GM18508 (cell line): ENCODE measurements around the gene SNPH.

Experiments used
- ATAC-seq: cut with Tn5 transposase; IDR thresholded peaks from one replicate; pipeline ENCODE4 v1.9.1; 2021; ENCODE audit warnings: moderate number of reproducible peaks; ENCODE audit not compliant: insufficient read depth, unreplicated experiment

Gene SNPH

DNA sequence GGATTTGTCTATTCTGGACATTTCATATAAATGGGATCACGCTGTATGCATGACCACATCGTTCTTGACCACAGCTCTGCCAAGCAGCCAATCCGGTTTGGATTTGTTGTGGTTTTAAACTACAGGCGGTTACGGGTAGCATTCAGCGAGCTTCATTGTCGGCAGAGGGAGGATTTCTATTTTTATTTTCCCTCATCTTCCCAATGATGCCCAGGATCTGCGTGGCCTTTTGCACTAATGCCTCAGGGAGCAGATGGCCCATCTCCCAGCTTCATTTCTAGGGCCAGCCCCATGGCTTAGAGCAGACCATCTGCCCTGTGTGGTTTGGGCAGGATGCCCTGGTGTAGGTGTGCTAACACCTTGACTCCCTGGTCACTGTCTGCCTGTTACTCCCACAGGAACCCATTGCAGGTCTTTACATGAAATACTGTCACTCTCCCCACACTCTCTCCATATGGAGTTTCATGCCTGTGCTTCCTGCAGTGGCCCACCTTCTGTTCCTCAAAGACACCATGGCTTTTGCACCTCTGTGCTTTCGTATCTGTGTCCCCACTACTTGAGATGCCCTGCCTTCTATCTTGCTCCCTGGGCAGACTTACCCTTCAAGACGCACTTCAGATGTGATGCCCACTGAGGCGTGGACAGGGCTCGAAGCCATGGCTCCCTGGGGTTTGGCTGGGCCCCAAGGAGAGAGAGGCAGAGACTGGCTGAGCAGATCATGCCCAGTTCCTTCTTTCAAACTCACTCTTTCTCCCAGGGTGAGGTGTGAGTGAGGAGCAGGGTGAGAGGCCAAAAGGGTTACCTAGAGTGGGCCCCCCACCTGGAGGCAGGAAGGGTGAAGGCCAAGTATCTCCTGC is 36.8 kb downstream of the SNPH start:
- no peak for ATAC-seq

DNA sequence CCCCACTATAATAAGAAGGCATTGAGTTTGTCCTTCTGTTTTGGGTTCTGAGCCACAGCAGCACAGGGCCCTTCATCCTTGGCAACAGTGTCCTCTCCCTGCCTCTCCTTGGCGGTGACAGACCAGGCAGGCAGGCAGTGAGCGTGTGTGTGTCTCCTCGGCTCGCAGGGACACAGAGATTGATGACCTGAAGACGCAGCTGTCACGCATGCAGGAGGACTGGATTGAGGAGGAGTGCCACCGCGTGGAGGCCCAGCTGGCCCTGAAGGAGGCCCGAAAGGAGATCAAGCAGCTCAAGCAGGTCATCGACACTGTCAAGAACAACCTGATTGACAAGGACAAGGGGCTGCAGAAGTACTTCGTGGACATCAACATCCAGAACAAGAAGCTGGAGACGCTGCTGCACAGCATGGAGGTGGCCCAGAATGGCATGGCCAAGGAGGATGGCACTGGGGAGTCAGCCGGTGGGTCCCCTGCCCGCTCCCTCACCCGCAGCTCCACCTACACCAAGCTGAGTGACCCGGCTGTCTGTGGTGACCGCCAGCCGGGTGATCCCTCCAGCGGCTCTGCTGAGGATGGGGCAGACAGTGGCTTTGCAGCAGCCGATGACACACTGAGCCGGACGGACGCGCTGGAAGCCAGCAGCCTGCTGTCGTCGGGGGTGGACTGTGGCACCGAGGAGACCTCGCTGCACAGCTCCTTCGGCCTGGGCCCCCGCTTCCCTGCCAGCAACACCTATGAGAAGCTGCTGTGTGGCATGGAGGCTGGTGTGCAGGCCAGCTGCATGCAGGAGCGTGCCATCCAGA is 38.8 kb downstream of the SNPH start:
- ATAC-seq: no peak

DNA sequence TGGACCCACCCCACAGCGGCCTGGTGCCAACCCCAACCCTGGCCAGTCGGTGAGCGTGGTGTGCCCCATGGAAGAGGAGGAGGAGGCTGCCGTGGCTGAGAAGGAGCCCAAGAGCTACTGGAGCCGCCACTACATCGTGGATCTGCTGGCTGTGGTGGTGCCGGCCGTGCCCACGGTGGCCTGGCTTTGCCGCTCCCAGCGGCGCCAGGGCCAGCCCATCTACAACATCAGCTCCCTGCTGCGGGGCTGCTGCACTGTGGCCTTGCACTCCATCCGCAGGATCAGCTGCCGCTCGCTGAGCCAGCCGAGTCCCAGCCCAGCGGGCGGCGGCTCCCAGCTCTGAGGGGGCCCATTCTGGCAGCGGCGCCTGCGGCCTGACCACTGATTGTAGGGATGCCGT is 39.6 kb downstream of the SNPH start:
- no peak for ATAC-seq

DNA sequence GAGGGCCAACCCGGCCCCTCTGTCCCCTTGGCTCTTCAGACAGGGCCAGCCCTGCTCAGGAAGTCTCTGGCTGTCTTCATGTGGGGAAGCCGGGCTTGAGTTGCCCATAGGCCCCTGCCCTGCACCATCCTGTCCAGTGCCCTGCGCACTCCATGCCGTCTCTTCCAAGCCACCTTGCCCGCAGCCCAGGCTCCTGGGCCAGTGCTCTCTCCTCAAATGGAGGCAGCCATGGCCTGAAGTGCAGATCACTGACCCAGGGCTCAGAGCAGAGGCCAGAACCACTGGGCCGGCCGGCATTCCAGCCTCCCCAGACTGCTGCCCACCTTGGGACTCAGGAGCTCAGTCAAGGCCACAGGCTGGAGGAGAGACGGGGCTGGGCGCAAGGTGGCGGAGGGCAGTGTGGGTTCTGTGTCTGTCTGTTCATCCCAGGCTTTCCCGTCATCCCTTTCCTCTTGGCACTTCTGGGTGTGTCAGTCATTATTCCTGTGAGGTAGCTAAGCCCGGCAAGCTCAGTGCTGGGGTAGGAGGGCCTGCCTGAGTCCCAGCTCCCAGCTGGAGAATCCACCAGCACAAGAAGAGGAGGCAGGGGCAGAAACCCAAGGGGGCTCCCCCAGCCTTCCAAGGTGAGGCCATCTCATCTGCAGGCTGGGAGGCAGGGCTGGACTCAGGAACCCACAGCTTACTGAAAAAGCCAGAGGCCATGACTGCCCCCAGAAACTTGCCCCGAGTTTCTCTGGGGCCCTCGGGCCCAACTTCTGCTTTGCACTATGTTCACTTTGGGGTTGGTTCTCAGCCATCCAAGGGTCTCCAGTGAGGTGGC is 40.4 kb downstream of the SNPH start:
- no peak for ATAC-seq

DNA sequence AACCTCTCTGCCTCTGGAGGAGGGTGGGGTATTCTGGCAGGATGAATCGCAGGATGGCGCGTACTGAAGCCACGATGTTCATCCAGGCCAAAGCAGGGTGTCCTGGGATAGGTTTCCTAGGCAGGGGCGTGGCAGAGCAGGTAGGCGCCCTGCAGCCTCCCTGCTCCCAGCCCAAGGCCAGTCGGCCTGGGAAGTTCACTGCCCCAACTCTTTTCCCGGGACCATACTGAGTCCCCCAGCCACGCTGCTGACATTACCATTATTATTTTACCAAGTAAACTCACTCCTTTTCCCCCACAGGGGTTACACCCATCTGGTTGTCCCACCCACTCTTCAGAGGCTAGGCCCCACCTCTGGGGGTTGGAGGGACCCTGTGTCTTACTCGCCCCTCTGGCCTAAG is 41.1 kb downstream of the SNPH start:
- ATAC-seq: no peak

DNA sequence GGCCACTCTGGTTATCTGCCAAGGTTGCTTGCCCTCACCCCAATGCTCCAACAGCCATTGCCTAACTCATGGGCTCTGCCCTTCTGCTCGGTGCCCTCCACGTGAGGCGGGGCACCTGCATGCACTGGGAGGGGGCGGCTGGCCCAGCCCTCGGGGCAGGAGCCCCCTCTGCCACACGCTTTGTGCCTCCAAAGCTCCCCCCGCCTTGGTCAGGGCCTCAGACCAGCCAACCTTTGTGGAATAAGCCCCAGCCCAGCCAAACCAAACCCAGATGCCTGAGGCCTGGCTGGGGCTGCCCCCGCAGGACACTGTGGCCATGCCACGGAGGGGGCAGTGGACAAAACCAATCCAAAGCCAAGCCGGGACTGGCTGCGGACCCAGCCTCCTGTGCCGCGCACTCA is 41.5 kb downstream of the SNPH start:
- ATAC-seq: no peak

DNA sequence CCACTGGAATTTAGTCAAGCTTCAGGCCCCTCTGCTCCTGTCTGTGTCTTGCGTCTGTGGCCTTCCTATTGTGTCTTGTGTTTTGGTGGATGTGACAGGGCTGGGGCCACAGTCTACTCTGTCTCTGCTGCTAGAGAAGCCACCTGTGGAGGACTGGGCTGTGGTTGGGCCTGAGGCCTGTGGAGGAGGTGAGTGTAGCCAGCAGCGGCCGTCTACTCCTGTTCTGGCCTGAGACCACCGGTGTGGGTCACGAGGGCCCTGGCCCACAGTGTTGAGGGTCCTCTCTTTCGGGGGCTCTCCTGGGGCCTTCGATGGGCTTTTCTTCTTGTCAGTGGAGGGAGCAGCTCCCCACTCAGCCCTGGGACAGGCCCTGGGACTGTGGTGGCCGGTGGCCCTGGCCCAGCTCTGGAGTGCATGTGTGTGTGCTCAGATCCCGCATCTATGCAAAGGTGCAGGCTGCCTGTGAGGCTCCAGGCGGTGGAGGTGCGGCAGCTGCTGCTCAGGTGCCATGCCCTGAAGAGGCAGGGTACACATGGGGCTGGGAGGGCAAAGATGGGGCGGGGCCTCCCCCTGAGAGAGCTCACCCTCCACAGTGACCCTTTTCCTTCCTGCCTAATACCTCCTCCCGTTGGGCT is 42.1 kb downstream of the SNPH start:
- no peak for ATAC-seq

DNA sequence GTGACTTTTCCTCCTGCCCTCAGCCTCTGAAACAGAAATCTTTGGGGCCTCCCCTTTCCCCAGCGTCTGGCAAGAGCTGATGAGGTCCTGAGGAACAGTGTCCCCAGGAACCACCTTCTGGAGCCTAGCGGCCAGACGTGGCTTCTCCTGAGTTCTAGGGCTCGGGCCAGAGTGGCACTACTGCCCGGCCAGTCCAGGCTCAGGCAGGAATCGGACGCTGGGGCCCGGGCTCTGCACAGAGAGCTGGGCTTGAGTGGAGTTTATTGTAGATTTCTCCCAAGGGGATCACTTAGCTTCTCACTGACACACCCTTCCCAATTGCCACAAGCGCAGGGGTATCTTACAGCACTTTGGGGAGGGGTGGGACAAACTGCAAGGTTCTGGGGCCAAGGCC is 42.6 kb downstream of the SNPH start:
- ATAC-seq: no peak

DNA sequence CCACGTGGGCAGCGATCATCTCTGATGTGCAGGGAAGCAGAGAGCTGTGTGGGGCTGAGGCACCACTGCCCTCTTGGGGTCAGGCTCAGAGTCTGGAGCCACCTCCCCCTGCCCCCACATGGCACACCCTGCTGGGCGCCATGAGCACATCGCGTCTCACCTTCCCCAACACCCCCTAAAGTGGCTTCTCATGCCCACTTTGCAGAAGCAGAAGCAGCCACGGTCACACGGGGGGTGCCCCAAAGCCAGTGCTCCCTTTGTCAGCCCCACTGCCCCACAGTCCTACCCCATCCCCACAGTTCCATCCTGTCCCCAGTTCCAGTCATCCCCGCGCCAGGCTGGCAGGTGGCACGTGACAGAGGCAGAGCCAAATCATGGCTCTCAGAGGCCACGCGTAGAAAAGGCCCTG is 43.3 kb downstream of the SNPH start:
- no peak for ATAC-seq

DNA sequence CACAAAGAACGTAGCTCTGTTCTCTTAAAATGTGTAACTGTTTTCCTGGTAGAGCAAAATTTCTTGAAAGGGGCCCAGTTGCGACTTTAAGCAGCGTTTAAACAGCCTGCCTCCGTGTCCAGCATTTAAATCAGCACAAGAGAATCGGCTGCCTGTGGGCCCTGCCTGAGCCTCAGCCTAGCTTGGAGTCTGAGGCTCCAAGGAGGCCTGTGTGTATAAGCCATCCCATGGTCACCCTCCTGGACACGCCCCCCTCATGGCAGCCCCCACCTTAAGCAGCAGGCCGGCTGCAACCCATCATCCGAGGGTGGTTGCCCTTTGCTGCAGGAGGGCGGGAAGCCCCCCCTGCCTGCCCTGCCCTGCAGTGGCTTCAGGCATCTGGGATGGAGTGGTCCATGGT is 44.0 kb downstream of the SNPH start:
- ATAC-seq: no peak

DNA sequence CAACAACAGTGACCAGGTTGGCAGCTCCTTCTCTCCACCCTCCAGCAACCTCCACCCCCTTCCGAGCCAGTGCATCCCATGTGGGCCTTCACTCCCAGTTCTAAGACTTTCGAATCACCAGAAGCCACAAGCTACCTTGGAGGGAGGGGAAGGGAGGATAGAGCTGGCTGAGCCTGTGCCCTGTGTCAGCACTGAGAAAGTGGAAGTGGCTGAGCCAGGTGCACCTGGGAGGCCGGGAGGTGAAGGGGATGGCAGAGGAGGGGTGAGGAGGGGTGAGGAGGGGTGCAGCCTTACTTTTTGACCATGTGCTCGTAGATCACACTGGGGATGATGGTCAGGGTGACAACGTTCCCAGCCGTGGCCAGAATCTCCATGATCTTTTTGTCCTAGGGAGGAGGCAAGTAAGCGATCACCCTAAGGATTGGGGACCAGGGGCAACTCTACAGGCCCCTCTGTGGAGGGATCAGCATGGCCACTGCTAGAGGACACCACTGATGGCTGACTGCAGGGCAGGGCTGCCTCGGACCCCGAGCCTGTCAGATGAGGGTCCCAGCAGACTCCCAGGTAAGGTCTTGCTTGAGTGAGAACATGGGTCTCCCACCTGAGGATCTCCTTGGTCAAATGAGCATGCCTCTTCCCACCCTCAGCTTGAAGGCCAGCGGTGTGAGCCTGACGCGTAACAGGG is 44.6 kb downstream of the SNPH start:
- no peak for ATAC-seq

DNA sequence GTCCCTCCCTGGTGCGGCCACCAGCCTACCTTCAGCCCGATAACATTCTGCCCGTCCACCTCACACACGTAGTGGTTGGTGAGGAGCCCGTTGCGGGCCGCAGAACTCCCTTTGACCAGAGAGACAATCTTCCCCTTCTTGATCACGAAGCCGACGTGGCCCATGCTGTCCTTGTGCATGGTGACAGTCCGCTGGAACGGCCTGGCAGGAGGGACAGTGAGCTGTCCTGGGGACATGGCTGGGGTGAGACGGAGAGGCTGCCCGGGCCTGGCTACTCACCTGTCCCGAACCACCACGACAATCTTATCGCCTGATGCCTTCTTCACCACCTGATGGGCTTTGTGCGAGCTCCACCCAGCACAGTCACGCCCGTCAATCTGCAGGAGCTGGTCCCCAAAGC is 46.2 kb downstream of the SNPH start:
- no peak for ATAC-seq

DNA sequence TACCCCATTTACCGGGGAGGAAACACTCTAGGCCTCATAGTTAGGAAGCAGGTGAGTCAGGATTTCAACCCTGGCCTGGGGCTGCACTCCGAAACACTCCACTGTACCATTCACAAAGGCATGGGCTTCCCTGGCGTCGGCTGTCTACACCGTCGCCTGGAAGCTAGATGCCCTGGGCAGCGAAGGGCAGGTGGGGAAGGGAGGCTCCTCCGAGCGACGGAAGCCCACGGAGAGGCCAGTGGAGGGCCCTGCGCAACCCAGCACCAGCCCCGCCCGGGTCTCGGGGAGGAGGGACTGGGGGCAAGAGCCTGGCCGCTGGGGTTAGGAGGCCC is 46.8 kb downstream of the SNPH start:
- no peak for ATAC-seq

DNA sequence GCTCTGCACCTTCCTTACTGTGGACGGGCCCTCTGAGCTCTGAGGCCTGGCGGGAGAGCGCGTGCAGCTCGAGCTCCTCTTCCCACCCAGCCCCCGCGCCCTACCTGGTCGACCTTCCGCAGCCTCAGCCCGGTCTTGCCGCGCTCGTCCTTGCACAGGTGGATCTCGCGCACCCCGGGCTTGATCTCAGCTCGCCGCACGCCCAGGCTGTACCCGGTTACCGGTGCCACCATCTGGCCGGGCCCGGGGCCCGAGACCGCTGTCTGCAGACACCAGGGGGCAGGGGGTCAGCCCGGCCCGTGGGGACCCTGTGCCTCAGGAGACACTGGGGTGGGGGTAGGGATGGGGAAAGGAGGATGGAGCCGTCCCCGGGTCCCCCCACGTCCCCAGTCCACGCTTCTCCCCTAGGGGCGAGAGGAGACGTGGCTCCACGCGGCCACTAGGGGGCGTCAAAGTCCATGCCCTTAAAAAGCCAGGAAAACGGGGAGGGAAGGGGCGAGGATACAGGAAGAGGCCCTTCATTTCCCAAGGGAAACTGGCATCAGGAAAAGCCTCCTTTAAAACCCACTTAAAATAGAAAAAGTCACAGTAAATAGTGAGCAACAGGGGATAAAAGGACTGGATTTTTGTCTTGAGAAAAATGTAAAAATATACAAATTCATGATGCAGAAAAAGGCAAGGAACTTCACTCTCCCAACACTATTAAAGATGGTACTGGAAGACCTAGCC is 47.3 kb downstream of the SNPH start:
- no peak for ATAC-seq

DNA sequence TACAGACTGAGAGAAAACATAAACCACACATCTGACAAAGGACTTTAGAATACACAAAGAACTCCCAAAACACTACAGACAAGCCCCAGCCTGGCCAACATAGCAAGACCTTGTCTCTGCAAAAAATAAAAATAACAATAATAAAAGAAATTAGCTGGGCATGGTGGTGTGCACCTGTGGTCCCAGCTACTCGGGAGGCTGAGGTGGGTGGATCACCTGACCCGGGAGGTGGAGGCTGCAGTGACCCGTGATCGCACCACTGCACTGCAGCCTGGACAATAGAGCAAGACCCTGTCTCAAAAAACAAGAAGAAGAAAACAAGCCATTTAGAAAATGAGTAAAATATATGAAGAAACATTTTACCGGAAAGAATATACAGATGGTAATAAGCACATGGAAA is 49.7 kb downstream of the SNPH start:
- ATAC-seq: no peak

DNA sequence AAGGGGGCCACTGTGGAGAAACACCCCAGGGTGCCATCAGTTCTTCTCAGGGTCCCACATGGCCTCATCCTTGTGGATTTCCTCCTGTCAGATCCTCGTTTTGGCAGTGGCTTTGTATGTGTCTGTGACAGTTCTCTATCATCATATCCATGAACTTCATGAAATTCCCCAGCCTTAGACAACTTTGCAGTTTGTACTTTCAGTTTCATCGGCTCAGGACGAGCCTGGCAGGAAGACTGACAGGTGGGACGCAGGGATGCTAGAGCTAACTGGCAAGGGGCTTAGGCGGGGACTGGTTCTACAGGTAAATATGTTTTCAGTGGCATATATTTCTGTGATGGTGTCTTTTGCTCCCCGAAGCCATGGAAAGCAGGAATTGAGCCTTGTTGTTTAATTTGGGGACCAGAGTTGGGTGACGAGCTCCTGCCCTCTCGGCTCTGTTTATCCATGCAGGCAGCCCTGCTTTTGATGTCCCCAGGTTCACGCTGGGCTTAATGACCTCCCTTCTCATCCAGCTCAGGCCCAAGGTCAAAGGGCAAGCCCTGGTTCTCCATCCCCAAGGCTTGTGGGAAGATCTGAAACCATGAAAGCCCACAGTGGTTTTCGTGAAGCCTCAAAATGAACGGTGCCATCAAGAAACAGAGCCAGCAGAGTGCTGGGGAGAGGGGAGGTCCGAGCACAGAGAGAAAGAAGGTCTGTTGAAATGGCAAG is 51.6 kb downstream of the SNPH start:
- no peak for ATAC-seq

DNA sequence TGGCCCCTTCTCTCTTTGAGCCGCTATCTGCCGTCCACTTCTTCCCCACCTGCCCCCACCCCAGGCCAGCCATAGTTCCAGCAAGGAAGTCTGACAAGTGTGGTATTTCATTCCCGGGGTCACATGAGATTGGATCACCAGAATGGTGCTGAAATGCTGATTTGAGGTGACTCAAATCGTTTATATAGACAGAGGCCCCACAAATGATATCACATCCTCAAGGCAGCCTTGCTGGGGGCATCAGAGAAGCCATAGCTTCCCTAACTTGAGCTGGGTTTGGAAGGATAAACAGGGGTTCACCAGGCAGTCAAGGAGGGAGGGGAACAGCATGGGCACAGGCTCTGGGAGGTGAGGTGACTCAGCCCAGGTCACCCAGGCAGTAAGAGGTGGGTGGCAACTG is 53.0 kb downstream of the SNPH start:
- no peak for ATAC-seq

DNA sequence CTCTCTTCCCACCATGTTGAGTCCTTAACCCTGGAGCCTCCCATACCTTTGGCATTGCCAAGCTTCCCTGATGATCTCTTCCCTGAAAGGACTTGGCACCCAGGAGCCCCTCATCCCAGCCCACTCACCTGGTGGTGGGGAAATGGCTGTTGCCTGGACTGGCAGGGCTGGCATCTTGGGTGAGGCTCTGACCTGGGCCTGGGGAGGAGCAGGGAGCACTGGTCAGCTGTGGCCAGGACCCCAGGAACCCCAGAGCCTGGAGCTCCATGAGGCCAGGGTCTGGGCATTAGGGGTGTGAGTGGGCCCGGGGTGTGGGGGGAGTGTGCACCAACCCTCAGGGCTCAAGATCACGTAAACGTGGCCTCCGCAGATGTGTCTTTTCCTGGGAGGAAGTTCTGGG is 53.4 kb downstream of the SNPH start:
- no peak for ATAC-seq

DNA sequence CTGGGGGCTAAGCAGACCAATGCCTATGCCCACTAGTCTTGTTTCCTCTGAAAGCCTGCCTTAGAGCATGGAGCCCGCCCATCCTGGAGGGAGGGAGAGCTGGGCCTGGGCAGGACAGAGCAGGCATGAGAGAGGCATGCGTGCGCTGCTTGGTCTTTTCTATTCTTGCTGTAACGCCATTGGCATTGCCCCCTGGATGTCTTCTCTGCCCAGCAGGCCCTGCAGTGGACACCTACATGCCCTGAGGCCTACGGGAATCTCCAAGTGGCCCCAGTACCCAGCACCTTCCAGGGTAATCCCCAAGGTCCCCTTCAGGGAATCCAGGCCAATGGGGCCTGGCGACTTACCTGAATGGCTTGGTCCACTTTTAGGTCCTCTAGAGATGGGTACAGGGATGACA is 53.9 kb downstream of the SNPH start:
- no peak for ATAC-seq
